ENCODE measurements around the gene GZMM. TPM values are rescaled to one million over a fixed set of nuclear protein-coding genes. Genes with fewer than 3 reads are reported as not detected.

GZMM gene
- total RNA-seq, 1 experiment from 2014 or later: not detected

DNA sequence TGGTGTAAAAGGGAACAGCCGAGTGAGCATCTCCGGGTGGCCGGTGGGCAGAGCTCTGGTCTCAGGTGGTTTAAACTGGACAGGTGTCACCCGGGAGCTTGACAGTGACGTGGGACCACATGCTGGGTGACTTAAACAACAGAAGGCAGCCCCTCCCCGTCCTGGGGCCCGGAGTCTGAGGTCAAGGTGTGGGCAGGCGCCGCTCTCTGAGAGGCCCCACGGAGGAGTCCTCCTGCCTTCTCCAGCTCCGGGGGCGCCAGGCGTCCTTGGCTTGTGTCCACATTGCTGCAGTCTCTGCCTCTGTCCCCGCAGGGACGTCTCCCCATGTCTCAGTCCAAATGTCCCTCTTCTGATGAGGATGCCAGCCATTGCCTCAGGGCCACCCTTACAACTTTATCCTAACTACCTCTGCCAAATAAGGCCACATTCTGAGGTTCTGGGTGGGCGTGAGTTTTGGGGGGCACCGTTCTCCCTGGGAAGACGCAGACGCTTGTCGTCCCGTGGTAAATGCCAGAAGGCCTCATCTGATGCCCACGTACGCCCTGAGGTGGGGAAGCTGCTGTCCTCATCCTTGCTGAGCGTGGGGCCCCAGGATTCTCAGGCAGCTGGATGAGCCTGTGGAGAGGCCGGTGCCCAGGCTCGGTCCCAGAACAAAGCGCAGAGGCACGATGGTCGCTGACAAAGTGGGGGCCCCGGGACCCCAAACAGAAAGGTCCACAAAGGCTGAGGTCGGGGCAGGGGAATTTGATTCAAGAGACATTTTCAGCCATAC, 12.9 kb downstream of the GZMM start:
- DNase-seq (no peak), ATAC-seq (no peak)
- no peak overlapping the region for H3K4me3 ChIP-seq (ENCODE audit: low read length)
- no peak for TF ChIP-seq EZH2 (IDR thresholded peaks at IDR 0.05; ENCODE audit: low read length, unreplicated experiment)
- no peak for TF ChIP-seq EZH2phosphoT487 (IDR thresholded peaks at IDR 0.05; ENCODE audit: borderline replicate concordance, low read length)
- TF ChIP-seq, protein P1, sequence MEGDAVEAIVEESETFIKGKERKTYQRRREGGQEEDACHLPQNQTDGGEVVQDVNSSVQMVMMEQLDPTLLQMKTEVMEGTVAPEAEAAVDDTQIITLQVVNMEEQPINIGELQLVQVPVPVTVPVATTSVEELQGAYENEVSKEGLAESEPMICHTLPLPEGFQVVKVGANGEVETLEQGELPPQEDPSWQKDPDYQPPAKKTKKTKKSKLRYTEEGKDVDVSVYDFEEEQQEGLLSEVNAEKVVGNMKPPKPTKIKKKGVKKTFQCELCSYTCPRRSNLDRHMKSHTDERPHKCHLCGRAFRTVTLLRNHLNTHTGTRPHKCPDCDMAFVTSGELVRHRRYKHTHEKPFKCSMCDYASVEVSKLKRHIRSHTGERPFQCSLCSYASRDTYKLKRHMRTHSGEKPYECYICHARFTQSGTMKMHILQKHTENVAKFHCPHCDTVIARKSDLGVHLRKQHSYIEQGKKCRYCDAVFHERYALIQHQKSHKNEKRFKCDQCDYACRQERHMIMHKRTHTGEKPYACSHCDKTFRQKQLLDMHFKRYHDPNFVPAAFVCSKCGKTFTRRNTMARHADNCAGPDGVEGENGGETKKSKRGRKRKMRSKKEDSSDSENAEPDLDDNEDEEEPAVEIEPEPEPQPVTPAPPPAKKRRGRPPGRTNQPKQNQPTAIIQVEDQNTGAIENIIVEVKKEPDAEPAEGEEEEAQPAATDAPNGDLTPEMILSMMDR (conservative IDR thresholded peaks at IDR 0.05; ENCODE audit: low read depth, low read length): no peak
- H3K9me2 ChIP-seq (replicated peaks; ENCODE audit: low read length): no peaks in the 10 kb centered on the region
- no TSS peak for BruUV-seq (replicated peaks)
- H3K27me3 ChIP-seq (ENCODE audit: low read length): no peaks in the 10 kb centered on the region
- H2AFZ ChIP-seq (ENCODE audit: low read length): no peak overlapping the region
- ChIA-PET POLR2A (ENCODE audit: unreplicated experiment) (no interaction called here), CTCF (no interaction called here)
- H3K9ac ChIP-seq (ENCODE audit: low read length): no peak overlapping the region
- H4K20me1 ChIP-seq (ENCODE audit: low read length): no peaks in the 10 kb centered on the region
- no peaks in the 10 kb centered on the region for H3K9me3 ChIP-seq (ENCODE audit: low read length)
- no peak overlapping the region for H3K27ac ChIP-seq (ENCODE audit: low read length)
- H3F3A ChIP-seq (ENCODE audit: low read length, unreplicated experiment): no peaks in the 10 kb centered on the region
- intact Hi-C loops (cut with micrococcal nuclease): no loop called here
- no peaks in the 10 kb centered on the region for H3K79me2 ChIP-seq (ENCODE audit: low read length)
- no peak overlapping the region for H3K4me2 ChIP-seq (ENCODE audit: low read length)
- no peaks in the 10 kb centered on the region; the same call in 1 of the 2 replicates for H3K4me1 ChIP-seq (ENCODE audit: insufficient read depth, low read length)
- no peaks in the 10 kb centered on the region for H3K36me3 ChIP-seq (ENCODE audit: low read depth, low read length)

DNA sequence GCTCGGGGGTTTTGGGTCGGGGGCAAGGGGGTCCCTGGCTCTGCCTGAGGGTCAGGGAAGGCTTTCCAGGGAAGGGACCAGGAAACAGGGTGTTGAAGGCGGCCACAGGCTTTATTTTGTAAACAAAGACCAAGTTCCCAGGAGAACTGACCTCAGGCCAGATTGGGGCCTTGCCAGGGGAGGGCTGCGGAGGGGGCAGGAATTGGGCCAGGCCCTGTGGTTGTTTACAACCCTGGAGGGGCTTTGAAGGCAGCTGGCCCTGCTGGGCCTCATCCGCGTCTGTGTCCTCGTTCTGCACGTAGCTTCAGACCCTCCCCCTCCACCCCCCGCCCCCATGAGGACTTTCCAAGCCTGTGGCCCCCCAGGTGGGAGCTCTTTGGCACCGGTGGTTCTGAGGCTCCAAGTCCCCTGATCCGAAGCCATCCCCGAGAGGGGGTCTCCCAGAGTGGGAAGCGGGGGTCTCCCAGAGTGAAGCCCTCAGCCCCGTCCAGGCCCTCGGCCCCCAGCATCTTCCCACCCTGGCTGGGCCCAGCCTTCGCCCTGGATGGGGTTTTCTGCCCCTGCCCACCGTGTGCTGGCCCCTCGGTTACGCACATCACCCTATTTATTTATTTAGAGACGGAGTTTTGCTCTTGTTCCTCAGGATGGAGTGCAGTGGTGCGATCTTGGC, 15.1 kb downstream of the GZMM start:
- Histone ChIP-seq H3K9ac (ENCODE audit: low read length) (no peak overlapping the region), H3K4me2 (ENCODE audit: low read length) (no peak overlapping the region), H3K27me3 (ENCODE audit: low read length) (no peaks in the 10 kb centered on the region), H3K79me2 (ENCODE audit: low read length) (no peaks in the 10 kb centered on the region), H3K9me3 (ENCODE audit: low read length) (no peaks in the 10 kb centered on the region), H3K4me3 (ENCODE audit: low read length) (no peak overlapping the region), H3K36me3 (ENCODE audit: low read depth, low read length) (no peaks in the 10 kb centered on the region), H3F3A (ENCODE audit: low read length, unreplicated experiment) (no peaks in the 10 kb centered on the region), H3K9me2 (replicated peaks; ENCODE audit: low read length) (no peaks in the 10 kb centered on the region), H2AFZ (ENCODE audit: low read length) (no peak overlapping the region), H3K4me1 (ENCODE audit: insufficient read depth, low read length) (no peaks in the 10 kb centered on the region; the same call in 1 of the 2 replicates), H4K20me1 (ENCODE audit: low read length) (no peaks in the 10 kb centered on the region), H3K27ac (ENCODE audit: low read length) (no peak overlapping the region)
- TF ChIP-seq EZH2 (IDR thresholded peaks at IDR 0.05; ENCODE audit: low read length, unreplicated experiment) (no peak), EZH2phosphoT487 (IDR thresholded peaks at IDR 0.05; ENCODE audit: borderline replicate concordance, low read length) (no peak)
- TF ChIP-seq, protein P1 (conservative IDR thresholded peaks at IDR 0.05; ENCODE audit: low read depth, low read length): no peak
- ATAC-seq: no peak
- ChIA-PET CTCF (no interaction called here), POLR2A (ENCODE audit: unreplicated experiment) (no interaction called here)
- intact Hi-C loops (cut with micrococcal nuclease): no loop called here
- no TSS peak for BruUV-seq (replicated peaks)
- no peak for DNase-seq

DNA sequence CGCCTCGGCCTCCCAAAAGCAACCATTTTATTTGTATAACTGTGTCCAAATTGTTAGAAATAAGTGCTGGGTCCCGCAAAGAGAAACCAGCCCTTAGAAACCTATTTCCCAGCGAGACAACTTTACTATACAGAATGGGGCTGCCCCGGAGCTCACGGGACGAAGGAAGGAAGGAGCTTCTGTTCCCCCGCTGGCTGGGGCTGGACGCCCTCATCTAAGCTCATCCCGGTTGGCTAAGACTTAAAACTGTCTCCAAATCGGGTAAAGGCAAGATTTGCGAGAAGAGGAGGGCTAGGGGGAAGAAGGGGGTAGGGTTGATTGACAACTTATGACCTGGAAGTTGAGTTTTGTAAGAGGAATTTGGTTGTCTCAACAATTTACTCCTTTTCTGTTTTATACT, 16.3 kb downstream of the GZMM start:
- intact Hi-C loops (cut with micrococcal nuclease): no loop called here
- H3K4me3 ChIP-seq (ENCODE audit: low read length): no peak overlapping the region
- ChIA-PET CTCF (no interaction called here), POLR2A (ENCODE audit: unreplicated experiment) (no interaction called here)
- H3K4me1 ChIP-seq (ENCODE audit: insufficient read depth, low read length): no peaks in the 10 kb centered on the region; the same call in 1 of the 2 replicates
- no peak overlapping the region for H3K4me2 ChIP-seq (ENCODE audit: low read length)
- no peaks in the 10 kb centered on the region for H3K36me3 ChIP-seq (ENCODE audit: low read depth, low read length)
- H3K9me3 ChIP-seq (ENCODE audit: low read length): no peaks in the 10 kb centered on the region
- TF ChIP-seq EZH2 (IDR thresholded peaks at IDR 0.05; ENCODE audit: low read length, unreplicated experiment) (no peak), EZH2phosphoT487 (IDR thresholded peaks at IDR 0.05; ENCODE audit: borderline replicate concordance, low read length) (no peak)
- TF ChIP-seq, protein P1 (conservative IDR thresholded peaks at IDR 0.05; ENCODE audit: low read depth, low read length): no peak
- no peaks in the 10 kb centered on the region for H4K20me1 ChIP-seq (ENCODE audit: low read length)
- no peaks in the 10 kb centered on the region for H3K27me3 ChIP-seq (ENCODE audit: low read length)
- H3K79me2 ChIP-seq (ENCODE audit: low read length): no peaks in the 10 kb centered on the region
- DNase-seq (no peak), ATAC-seq (no peak)
- H3K27ac ChIP-seq (ENCODE audit: low read length): no peak overlapping the region
- H3K9me2 ChIP-seq (replicated peaks; ENCODE audit: low read length): no peaks in the 10 kb centered on the region
- H2AFZ ChIP-seq (ENCODE audit: low read length): no peak overlapping the region
- no peaks in the 10 kb centered on the region for H3F3A ChIP-seq (ENCODE audit: low read length, unreplicated experiment)
- H3K9ac ChIP-seq (ENCODE audit: low read length): no peak overlapping the region
- BruUV-seq (replicated peaks): no TSS peak

Measured in PC-3 (cell line).